ENCODE data around the gene ARAP2. TPM values are rescaled to one million over a fixed set of nuclear protein-coding genes. Genes with fewer than 3 reads are reported as not detected.

ARAP2 gene
- total RNA-seq, 4 donors from 2014 or later: 82.8 to 136 (median 105) TPM

DNA sequence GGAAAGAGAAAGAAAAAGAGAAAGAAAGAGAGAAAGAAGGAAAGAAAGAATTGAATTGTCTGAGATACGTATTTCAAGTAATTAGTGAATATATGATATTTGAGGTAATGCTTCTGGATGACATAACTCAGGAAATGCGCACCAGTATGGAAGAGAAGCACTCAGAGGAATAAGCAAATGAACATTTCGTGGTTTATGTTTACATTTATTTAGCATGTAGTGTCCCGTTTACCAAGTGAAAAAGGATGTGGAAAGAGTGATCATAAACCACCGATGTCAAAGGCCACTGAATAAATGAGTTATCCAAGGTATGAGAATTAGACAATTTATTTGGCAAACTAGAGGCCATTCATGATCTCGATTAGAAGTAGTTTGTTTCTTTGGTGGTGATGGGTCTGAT is 200.4 kb downstream of the ARAP2 start:
- 90 to 93% methylated on average over 6 of the region's 6 CpGs for WGBS, 2 donors
- TF ChIP-seq, protein P1, sequence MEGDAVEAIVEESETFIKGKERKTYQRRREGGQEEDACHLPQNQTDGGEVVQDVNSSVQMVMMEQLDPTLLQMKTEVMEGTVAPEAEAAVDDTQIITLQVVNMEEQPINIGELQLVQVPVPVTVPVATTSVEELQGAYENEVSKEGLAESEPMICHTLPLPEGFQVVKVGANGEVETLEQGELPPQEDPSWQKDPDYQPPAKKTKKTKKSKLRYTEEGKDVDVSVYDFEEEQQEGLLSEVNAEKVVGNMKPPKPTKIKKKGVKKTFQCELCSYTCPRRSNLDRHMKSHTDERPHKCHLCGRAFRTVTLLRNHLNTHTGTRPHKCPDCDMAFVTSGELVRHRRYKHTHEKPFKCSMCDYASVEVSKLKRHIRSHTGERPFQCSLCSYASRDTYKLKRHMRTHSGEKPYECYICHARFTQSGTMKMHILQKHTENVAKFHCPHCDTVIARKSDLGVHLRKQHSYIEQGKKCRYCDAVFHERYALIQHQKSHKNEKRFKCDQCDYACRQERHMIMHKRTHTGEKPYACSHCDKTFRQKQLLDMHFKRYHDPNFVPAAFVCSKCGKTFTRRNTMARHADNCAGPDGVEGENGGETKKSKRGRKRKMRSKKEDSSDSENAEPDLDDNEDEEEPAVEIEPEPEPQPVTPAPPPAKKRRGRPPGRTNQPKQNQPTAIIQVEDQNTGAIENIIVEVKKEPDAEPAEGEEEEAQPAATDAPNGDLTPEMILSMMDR (IDR thresholded peaks at IDR 0.05): no peak
- no peak for TF ChIP-seq POLR2A (IDR thresholded peaks at IDR 0.05)
- no peak for DNase-seq (ENCODE audit: low spot score in 2 of 2)
- no peak overlapping the region for H3K4me3 ChIP-seq (ENCODE audit: low read depth, poor library complexity, severe bottlenecking)
- intact Hi-C loops (cut with DNase I; ENCODE audit: low total_unique reads): no loop called here

DNA sequence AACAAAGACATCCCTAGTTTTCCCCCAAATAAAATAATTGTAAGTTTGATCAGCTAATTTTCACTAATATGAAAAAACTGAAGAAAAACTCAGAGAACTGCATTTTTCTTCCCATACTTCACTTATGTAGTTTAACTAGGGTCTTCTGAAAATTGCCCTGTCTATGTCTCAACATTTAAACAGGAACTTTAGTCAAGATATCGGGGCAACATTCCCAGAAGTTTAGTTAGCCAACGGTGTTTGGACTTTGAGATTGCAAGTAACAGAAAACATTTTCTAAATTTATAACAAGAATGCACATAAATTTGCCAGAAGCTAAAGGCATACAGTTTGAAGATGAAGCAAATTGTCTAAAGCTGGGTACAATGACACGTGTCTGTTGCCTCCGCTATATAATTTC is 201.1 kb downstream of the ARAP2 start:
- TF ChIP-seq POLR2A (IDR thresholded peaks at IDR 0.05): no peak

GRCh38 chr4:36042122-36042970 is 202.0 kb downstream of the ARAP2 start:
- no peak for DNase-seq (ENCODE audit: low spot score in 2 of 2)

More for the DNA sequence above, 201.1 kb downstream of the ARAP2 start:
- no peak for DNase-seq (ENCODE audit: low spot score in 2 of 2)
- no peak overlapping the region for H3K4me3 ChIP-seq (ENCODE audit: low read depth, poor library complexity, severe bottlenecking)
- intact Hi-C loops (cut with DNase I; ENCODE audit: low total_unique reads): no loop called here
- WGBS, 2 donors: 89 to 91% methylated on average over 4 of the region's 4 CpGs

DNA sequence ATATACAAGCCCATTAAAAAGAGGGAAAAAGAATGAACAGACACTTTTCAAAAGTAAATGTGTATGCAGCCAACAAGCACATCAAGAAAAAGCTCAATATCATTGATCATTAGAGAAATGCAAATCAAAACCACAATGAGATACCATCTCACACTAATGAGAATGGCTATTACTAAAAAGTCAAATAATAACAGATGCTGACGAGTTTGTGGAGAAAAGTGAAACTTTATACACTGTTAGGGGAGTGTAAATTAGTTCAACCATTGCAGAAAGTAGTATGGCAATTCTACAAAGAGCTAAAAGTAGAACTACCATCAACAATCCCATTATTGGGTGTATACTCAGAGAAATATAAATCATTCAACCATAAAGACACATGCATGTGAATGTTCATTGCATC is 203.0 kb downstream of the ARAP2 start:
- no peak for DNase-seq (ENCODE audit: low spot score in 2 of 2)
- intact Hi-C loops (cut with DNase I; ENCODE audit: low total_unique reads): no loop called here
- no peak overlapping the region for H3K4me3 ChIP-seq (ENCODE audit: low read depth, poor library complexity, severe bottlenecking)
- 60 to 71% methylated on average over 1 of the region's 1 CpG for whole genome bisulfite sequencing, 2 donors
- TF ChIP-seq POLR2A (IDR thresholded peaks at IDR 0.05): no peak

More at GRCh38 chr4:36042122-36042970, 202.0 kb downstream of the ARAP2 start:
- intact Hi-C loops (cut with DNase I; ENCODE audit: low total_unique reads): no loop called here
- 88 to 92% methylated on average over 7 of the region's 7 CpGs for WGBS, 2 donors
- no peak overlapping the region for H3K4me3 ChIP-seq (ENCODE audit: low read depth, poor library complexity, severe bottlenecking)
- no peak for TF ChIP-seq POLR2A (IDR thresholded peaks at IDR 0.05)
- TF ChIP-seq, protein P1 (IDR thresholded peaks at IDR 0.05): no peak

DNA sequence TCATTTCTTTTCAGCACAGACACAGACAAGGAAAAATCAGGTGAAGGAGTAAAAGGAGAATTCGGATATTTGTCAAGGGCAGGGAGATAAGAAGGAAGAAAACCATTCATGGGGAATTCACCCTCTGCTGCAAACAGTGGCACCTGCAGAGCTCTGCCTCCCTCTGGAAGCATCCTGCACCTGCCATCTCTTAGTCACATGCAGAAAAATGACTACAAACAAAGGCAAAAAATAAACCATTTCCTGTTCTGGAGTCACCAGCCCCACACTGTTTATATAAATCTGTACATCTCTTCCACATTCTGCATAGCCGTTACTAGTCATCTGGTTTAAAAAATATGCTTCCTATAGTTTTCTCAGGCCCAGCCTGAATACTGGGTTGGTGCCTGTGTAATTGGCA is 205.3 kb downstream of the ARAP2 start:
- no peak overlapping the region for H3K4me3 ChIP-seq (ENCODE audit: low read depth, poor library complexity, severe bottlenecking)
- TF ChIP-seq, protein P1 (IDR thresholded peaks at IDR 0.05): no peak
- no peak for TF ChIP-seq POLR2A (IDR thresholded peaks at IDR 0.05)
- 71 to 76% methylated on average over 2 of the region's 2 CpGs for WGBS, 2 donors
- intact Hi-C loops (cut with DNase I; ENCODE audit: low total_unique reads): no loop called here
- no peak for DNase-seq (ENCODE audit: low spot score in 2 of 2)

DNA sequence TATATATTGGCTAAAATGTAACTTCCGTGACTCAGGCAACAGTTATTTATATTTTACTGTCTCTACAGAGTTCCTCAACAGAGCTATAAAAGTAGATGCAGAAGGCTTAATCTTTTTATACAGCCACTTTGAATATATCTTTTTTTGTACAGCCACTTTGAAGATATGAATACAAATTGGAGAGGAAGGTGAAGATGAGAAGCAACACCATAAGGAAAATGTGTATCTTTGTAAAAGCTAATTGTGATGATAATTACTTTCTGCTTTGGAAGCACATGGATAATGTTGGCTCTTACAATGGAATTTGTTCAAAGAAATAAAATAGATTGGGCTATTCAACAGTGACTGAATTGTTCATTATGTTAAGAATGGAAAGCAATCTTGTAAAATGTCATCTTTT is 205.8 kb downstream of the ARAP2 start:
- H3K4me3 ChIP-seq (ENCODE audit: low read depth, poor library complexity, severe bottlenecking): no peak overlapping the region
- no peak for TF ChIP-seq POLR2A (IDR thresholded peaks at IDR 0.05)
- TF ChIP-seq, protein P1 (IDR thresholded peaks at IDR 0.05): no peak
- WGBS, 2 donors: 91 to 96% methylated on average over 1 of the region's 1 CpG
- DNase-seq (ENCODE audit: low spot score in 2 of 2): no peak
- intact Hi-C loops (cut with DNase I; ENCODE audit: low total_unique reads): no loop called here

DNA sequence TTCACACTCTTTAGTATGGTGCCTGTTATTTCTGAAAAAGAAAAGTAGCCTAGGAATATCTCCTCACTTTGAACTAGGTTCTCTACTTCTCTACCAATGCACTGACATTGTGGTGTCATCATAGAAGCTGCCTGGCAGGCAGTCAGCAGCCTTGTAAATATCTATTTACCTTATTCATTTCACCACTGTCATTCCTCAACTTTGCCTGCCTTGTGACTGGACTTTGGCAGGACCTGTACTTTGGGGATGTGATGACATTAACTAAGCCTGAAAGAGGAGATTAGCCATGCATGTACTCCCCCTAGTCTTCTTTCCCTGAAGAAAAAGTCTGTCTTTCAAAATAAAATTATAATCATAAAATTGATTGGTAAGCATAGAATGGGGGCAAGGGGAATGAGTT is 207.2 kb downstream of the ARAP2 start:
- no peak for DNase-seq (ENCODE audit: low spot score in 2 of 2)
- TF ChIP-seq, protein P1 (IDR thresholded peaks at IDR 0.05): no peak
- TF ChIP-seq POLR2A (IDR thresholded peaks at IDR 0.05): no peak
- intact Hi-C loops (cut with DNase I; ENCODE audit: low total_unique reads): no loop called here
- H3K4me3 ChIP-seq (ENCODE audit: low read depth, poor library complexity, severe bottlenecking): no peak overlapping the region

Data from lower leg skin (tissue), 4 donors.